ENCODE measurements around the gene ANAPC13.

ANAPC13 gene

DNA sequence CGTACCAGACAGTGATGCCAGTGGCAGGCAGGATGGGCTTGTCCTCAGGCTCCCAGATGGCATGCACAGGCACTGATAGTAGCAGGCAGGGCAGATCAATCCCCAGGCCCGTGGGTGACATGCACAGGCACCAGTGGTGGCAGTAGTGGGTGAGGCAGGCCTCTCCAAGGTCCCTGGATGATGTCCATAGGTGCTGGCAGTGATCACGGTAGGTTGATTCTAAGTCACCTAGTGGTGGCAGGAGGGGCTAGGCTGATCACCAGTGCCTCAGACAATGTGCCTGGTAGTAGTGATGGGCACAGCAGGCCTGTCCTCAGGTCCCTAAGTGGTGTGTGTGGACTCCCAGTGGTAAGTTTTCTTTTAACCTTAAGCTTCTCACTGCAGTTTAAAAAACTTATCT, 19.7 kb upstream of the ANAPC13 start:
- no peaks in the 10 kb centered on the region for H3K27me3 ChIP-seq (ENCODE audit: control insufficient read depth, insufficient read depth, low read length)
- no peak overlapping the region for H3K9ac ChIP-seq (ENCODE audit: low read depth, low read length)
- H3K36me3 ChIP-seq (ENCODE audit: insufficient read depth, low read length): no peaks in the 10 kb centered on the region
- no peaks in the 10 kb centered on the region for H3K4me1 ChIP-seq (ENCODE audit: control insufficient read depth, insufficient read depth, low read length)
- H3K4me3 ChIP-seq (ENCODE audit: low read length): no peak overlapping the region
- H3K4me2 ChIP-seq (ENCODE audit: low read length): no peak overlapping the region
- no peaks in the 10 kb centered on the region for H3K9me3 ChIP-seq (replicated peaks; ENCODE audit: low read length)

DNA sequence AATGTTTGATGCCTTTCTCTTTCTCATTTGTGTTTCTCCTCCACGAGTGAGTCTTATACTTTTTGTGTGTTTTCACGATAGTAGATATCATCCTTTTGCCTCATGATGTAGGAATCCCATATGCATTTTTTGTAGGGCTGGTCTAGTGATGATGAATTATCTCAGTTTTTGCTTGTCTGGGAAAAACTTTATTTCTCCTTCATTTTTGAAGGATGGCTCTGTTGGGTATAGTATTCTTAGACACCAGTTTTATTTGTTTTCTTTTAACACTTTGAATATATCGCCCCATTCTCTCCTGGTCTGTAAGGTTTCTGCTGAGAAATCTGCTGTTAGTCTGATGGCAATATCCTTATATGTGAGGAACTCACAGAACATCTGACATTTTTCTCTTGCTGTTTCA, 18.3 kb upstream of the ANAPC13 start:
- H3K27me3 ChIP-seq (ENCODE audit: control insufficient read depth, insufficient read depth, low read length): no peaks in the 10 kb centered on the region
- no peak overlapping the region for H3K4me3 ChIP-seq (ENCODE audit: low read length)
- no peaks in the 10 kb centered on the region for H3K4me1 ChIP-seq (ENCODE audit: control insufficient read depth, insufficient read depth, low read length)
- H3K9ac ChIP-seq (ENCODE audit: low read depth, low read length): no peak overlapping the region
- H3K9me3 ChIP-seq (replicated peaks; ENCODE audit: low read length): no peaks in the 10 kb centered on the region
- H3K36me3 ChIP-seq (ENCODE audit: insufficient read depth, low read length): no peaks in the 10 kb centered on the region
- no peak overlapping the region for H3K4me2 ChIP-seq (ENCODE audit: low read length)

DNA sequence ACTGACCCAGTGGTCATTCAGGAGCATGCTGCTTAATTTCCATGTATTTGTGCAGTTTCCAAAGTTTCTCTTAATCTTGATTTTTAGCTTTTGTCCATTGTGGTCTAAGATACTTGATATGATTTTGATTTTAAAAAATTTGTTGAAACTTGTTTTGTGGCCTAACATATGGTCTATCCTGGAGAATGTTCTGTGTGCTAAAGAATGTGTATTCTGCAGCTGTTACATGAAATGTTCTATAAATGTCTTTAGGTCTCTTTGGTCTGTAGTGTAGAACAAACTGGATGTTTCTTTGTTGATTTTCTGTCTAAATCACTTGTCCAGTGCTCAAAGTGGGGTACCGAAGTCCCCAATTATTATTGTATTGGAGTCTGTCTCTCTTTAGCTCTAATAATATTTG, 17.5 kb upstream of the ANAPC13 start:
- Histone ChIP-seq H3K9ac (ENCODE audit: low read depth, low read length) (no peak overlapping the region), H3K36me3 (ENCODE audit: insufficient read depth, low read length) (no peaks in the 10 kb centered on the region), H3K4me2 (ENCODE audit: low read length) (no peak overlapping the region), H3K4me3 (ENCODE audit: low read length) (no peak overlapping the region), H3K27me3 (ENCODE audit: control insufficient read depth, insufficient read depth, low read length) (no peaks in the 10 kb centered on the region), H3K9me3 (replicated peaks; ENCODE audit: low read length) (no peaks in the 10 kb centered on the region), H3K4me1 (ENCODE audit: control insufficient read depth, insufficient read depth, low read length) (no peaks in the 10 kb centered on the region)

DNA sequence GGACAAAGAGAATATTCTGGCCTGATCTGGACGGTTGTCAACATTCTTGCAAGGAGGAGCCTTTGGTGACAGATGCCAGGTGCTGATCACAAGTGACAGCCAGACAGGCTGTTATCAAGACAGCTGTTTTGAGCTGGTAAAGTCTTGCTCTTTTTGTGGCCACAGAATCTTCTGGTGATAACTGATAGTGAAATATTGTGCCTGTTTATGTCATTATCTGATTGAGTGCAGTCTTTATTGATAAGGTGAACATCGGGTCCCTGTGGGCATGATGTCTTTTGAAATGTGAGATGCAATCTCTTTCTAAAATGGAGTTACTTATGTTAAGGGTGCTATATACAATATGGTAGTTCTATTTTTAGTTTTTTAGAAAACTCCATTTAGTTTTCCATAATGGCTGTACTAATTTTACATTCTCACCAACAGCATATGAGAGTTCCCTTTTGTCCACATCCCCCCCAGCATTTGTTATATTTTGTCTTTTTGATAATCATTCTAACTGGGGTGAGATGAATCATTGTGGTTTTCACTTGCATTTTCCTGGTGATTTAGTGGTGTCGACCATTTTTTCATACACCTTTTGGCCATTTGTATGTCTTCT, 10.8 kb upstream of the ANAPC13 start:
- no peak overlapping the region for H3K9ac ChIP-seq (ENCODE audit: low read depth, low read length)
- no peaks in the 10 kb centered on the region for H3K9me3 ChIP-seq (replicated peaks; ENCODE audit: low read length)
- no peaks in the 10 kb centered on the region for H3K27me3 ChIP-seq (ENCODE audit: control insufficient read depth, insufficient read depth, low read length)
- no peak overlapping the region for H3K4me3 ChIP-seq (ENCODE audit: low read length)
- no peaks in the 10 kb centered on the region for H3K4me1 ChIP-seq (ENCODE audit: control insufficient read depth, insufficient read depth, low read length)
- peaks cover 4% of the 10 kb centered on the region for H3K36me3 ChIP-seq (ENCODE audit: insufficient read depth, low read length)
- H3K4me2 ChIP-seq (ENCODE audit: low read length): no peak overlapping the region

DNA sequence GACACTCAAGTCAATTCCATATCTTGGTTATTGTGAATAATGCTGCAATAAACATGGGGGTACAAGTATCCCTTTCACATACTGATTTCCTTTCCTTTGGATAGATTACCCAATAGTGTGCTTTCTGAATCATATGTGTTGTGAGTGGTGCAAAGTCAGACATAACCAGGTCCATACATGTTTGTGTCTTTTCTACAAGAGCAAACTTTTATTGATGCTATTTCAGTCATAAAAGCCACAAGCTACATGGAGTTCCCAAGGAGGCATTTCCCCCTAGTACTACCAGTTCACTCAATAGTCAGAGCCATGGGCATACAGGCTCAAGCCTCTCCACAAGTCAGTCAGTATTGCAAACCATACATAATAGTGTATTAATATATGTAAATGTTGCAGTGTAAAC, 10.2 kb upstream of the ANAPC13 start:
- no peaks in the 10 kb centered on the region for H3K4me1 ChIP-seq (ENCODE audit: control insufficient read depth, insufficient read depth, low read length)
- peaks cover 4% of the 10 kb centered on the region for H3K36me3 ChIP-seq (ENCODE audit: insufficient read depth, low read length)
- H3K4me3 ChIP-seq (ENCODE audit: low read length): no peak overlapping the region
- no peaks in the 10 kb centered on the region for H3K27me3 ChIP-seq (ENCODE audit: control insufficient read depth, insufficient read depth, low read length)
- no peaks in the 10 kb centered on the region for H3K9me3 ChIP-seq (replicated peaks; ENCODE audit: low read length)
- H3K4me2 ChIP-seq (ENCODE audit: low read length): no peak overlapping the region
- H3K9ac ChIP-seq (ENCODE audit: low read depth, low read length): no peak overlapping the region

DNA sequence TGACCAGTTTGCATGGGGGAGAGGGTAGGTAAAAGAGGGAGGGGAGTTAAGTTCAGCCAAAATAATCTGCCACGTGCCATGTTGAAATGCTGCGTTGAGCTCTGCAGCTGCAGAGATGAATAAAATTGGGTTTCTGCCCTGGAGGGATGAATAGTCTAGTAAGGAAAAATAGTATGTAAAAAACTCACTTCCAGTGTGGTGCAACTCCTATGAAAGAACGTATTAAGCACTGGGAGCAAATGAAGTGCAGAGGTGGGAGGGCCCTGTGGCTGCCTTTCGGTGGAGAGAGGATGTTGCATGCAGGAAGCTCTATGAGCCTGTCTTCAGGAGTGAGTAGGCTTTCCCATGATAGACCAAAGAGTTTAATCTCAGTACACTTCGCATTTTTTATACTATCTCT, 8.7 kb upstream of the ANAPC13 start:
- H3K9ac ChIP-seq (ENCODE audit: low read depth, low read length): no peak overlapping the region
- no peak overlapping the region for H3K4me2 ChIP-seq (ENCODE audit: low read length)

DNA sequence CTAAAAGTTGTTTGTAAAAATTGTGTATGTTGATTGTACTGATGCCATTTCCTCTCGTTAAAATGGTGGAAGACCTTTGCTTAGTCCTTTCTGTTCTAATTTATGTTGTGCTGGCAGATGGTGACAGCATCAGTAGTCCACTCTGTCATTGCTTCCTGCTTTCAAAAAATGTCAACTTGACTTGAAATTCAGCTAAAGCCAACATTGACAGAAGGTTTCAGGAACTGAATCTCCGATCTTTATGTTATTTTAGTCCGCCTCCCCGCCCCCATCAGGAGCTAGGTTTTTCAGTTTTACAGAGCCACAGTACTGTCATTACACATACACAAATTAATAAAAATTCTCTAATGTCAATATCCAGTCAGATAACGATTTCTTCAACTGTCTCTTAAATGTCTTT, 1.6 kb upstream of the ANAPC13 start:
- Histone ChIP-seq H3K9ac (ENCODE audit: low read depth, low read length) (peak overlapping the region; percentile 98), H3K4me1 (ENCODE audit: control insufficient read depth, insufficient read depth, low read length) (peaks cover 33% of the 10 kb centered on the region), H3K4me2 (ENCODE audit: low read length) (peak overlapping the region; percentile 91)

More for the DNA sequence above, 8.7 kb upstream of the ANAPC13 start:
- Histone ChIP-seq H3K9me3 (replicated peaks; ENCODE audit: low read length) (no peaks in the 10 kb centered on the region), H3K36me3 (ENCODE audit: insufficient read depth, low read length) (peaks cover 4% of the 10 kb centered on the region), H3K27me3 (ENCODE audit: control insufficient read depth, insufficient read depth, low read length) (no peaks in the 10 kb centered on the region), H3K4me1 (ENCODE audit: control insufficient read depth, insufficient read depth, low read length) (no peaks in the 10 kb centered on the region), H3K4me3 (ENCODE audit: low read length) (no peak overlapping the region)

DNA sequence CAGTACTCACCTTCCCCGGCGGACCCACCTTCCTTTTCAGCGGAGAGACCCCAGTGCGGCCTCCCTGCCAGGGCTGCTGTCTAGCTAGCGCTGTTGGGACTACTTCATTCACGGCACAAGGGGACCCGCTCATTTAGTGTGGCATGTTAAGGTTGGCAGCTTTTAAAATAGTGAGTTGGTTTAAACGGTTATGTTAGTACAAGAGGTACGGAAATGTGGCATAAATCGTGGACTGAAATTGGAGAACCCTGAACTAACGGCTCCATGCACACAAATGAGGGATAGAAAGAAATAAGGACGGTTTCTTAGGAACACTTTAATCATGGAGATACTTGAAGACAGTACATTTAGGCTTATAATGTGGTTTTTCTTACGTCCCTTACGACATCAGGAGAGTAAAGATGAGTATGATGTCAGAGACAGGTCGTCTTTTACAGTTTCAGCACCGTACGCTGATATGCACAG, 824 bp upstream of the ANAPC13 start:
- H3K4me1 ChIP-seq (ENCODE audit: control insufficient read depth, insufficient read depth, low read length): peaks cover 37% of the 10 kb centered on the region
- H3K36me3 ChIP-seq (ENCODE audit: insufficient read depth, low read length): peaks cover 9% of the 10 kb centered on the region
- H3K4me3 ChIP-seq (ENCODE audit: low read length): peak overlapping the region; percentile 83
- H3K9me3 ChIP-seq (replicated peaks; ENCODE audit: low read length): no peaks in the 10 kb centered on the region
- H3K4me2 ChIP-seq (ENCODE audit: low read length): peak overlapping the region; percentile 91
- H3K9ac ChIP-seq (ENCODE audit: low read depth, low read length): peak overlapping the region; percentile 98
- no peaks in the 10 kb centered on the region for H3K27me3 ChIP-seq (ENCODE audit: control insufficient read depth, insufficient read depth, low read length)

More for the DNA sequence above, 1.6 kb upstream of the ANAPC13 start:
- Histone ChIP-seq H3K27me3 (ENCODE audit: control insufficient read depth, insufficient read depth, low read length) (no peaks in the 10 kb centered on the region), H3K4me3 (ENCODE audit: low read length) (peak overlapping the region; percentile 83), H3K36me3 (ENCODE audit: insufficient read depth, low read length) (peaks cover 3% of the 10 kb centered on the region), H3K9me3 (replicated peaks; ENCODE audit: low read length) (no peaks in the 10 kb centered on the region)

DNA sequence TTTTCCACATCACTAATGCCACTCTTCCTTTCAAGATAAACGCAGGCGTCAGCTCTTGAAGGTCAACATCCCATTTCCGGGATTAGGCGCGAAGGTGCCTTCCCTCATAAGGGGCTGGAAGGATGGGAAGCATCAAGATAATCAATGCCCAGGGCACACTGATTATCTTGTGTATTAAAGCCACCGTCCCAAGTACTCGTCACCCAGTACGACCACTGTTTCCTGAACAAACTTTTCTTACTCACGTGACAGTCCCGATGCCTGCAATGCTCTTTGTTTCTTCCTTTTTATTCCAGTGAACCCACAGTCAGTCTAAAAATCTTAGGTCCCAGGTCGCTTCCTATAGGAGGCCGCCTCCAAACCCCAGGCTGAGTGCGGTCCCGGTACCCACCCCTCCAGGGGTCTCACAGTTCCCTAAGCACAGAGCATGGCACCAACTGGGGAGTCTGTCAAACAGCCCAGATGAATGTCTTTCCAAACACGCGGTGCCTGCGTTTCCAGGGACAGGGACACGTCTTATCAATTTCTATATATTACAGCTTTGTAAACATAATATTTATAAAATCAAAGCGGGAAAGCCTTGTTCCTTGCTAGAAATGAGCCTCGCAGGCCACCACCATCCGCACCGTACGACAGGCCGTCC, 589 bp downstream of the ANAPC13 start:
- Histone ChIP-seq H3K27me3 (ENCODE audit: control insufficient read depth, insufficient read depth, low read length) (no peaks in the 10 kb centered on the region), H3K4me1 (ENCODE audit: control insufficient read depth, insufficient read depth, low read length) (peaks cover 43% of the 10 kb centered on the region), H3K9ac (ENCODE audit: low read depth, low read length) (peak overlapping the region; percentile 98), H3K4me2 (ENCODE audit: low read length) (peak overlapping the region; percentile 91), H3K36me3 (ENCODE audit: insufficient read depth, low read length) (peaks cover 23% of the 10 kb centered on the region), H3K9me3 (replicated peaks; ENCODE audit: low read length) (no peaks in the 10 kb centered on the region), H3K4me3 (ENCODE audit: low read length) (peak overlapping the region; percentile 83)

DNA sequence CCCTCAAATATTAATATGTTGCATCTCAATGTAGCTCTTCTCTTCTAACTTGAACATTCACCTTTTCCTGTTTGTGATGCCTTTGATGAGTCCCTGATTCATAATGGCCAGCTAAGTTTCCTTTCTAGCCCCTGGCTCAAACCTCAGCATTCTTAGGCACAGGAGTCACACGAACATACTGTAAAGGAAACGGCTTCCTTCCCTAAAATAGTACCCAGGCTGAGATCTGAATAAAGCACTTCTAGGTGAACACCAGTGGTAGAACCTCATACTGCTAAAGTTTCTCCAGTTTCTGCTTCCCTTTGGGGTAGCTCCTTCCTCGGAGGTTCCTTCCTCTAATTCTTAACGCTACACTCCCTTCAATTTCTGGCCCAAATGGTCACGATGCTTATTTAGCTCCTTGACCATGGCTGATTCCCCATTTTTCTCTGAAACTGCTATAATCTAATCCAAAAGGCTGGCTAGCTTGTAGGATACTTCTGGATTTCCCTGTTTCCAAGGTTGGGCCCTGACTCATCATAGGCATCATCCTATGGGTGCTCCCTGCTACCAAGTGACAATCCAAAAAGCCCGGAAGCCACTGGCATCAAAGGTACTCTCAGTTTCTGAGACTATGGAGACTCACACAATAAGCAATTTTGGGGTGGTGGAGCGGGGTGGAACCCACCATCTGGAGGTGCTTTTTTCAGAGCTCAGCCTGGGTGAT, 2.4 kb downstream of the ANAPC13 start:
- Histone ChIP-seq H3K36me3 (ENCODE audit: insufficient read depth, low read length) (peaks cover 33% of the 10 kb centered on the region), H3K9me3 (replicated peaks; ENCODE audit: low read length) (no peaks in the 10 kb centered on the region), H3K4me2 (ENCODE audit: low read length) (peak overlapping the region; percentile 78), H3K4me1 (ENCODE audit: control insufficient read depth, insufficient read depth, low read length) (peaks cover 43% of the 10 kb centered on the region), H3K4me3 (ENCODE audit: low read length) (peak overlapping the region; percentile 51), H3K27me3 (ENCODE audit: control insufficient read depth, insufficient read depth, low read length) (no peaks in the 10 kb centered on the region), H3K9ac (ENCODE audit: low read depth, low read length) (peak overlapping the region; percentile 72)

DNA sequence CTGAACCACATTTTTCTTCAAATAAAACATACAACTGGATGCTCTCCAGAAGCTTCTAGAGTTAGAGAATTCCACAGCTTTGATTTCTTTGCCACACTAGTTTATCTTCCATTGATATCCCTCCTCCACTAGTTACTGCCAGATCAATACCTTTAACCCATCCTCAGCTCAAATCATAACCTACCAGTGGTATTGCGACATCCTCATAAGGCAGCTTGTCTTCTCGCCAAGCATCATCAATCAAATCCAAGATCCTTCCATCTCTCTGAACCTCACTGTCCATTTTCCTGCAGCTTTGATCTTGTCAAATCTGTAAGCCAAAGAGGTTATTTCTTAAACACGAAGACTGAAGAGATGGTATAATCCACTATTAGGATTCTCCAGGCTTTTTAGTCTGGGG, 3.2 kb downstream of the ANAPC13 start:
- peaks cover 41% of the 10 kb centered on the region for H3K36me3 ChIP-seq (ENCODE audit: insufficient read depth, low read length)
- H3K4me3 ChIP-seq (ENCODE audit: low read length): peak overlapping the region; percentile 51
- no peaks in the 10 kb centered on the region for H3K27me3 ChIP-seq (ENCODE audit: control insufficient read depth, insufficient read depth, low read length)
- H3K4me2 ChIP-seq (ENCODE audit: low read length): peak overlapping the region; percentile 78
- peak overlapping the region; percentile 72 for H3K9ac ChIP-seq (ENCODE audit: low read depth, low read length)
- H3K4me1 ChIP-seq (ENCODE audit: control insufficient read depth, insufficient read depth, low read length): peaks cover 44% of the 10 kb centered on the region
- H3K9me3 ChIP-seq (replicated peaks; ENCODE audit: low read length): no peaks in the 10 kb centered on the region
